ENCODE measurements around the gene EXOSC3. TPM values are rescaled to one million over a fixed set of nuclear protein-coding genes. Genes with fewer than 3 reads are reported as not detected.

Gene EXOSC3
- total and polyA plus RNA-seq, 2 donors from 2014 or later = 31.6 to 32.3 TPM

DNA sequence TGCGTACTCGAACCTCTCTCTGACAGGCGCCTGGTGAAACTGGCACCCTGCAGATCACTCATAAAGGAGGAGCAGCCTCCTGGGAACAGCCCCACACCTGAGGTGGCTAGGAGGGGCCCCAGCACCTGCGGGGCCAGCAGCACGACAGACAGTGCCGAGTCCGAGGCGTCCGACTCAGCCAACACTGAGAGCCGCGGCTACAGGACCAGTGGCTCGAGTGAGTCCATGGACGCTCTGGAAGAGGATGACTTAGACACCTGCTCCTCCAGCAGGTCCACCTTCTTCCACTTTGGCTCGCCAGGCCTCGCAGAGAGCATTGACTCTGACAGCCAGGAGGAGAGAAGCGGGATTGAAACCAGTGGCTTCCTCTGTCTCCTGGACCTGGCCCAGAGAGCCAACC is 44.7 kb downstream of the EXOSC3 start:
- DNase-seq (no peak), FAIRE-seq (no peak)
- Histone ChIP-seq H3K9me3 (ENCODE audit: control insufficient read depth in 2 of 3, insufficient read depth in 1 of 3, low read length in 3 of 3) (no peaks in the 10 kb centered on the region), H3K27ac (ENCODE audit: low read depth in 2 of 2, low read length in 2 of 2) (no peak overlapping the region), H3K4me3 (ENCODE audit: low read length in 3 of 3) (no peak overlapping the region), H3K4me1 (ENCODE audit: control insufficient read depth in 2 of 3, insufficient read depth in 2 of 3, low read depth in 1 of 3, low read length in 3 of 3) (no peaks in the 10 kb centered on the region), H3K9ac (ENCODE audit: low read length in 3 of 3) (no peak overlapping the region), H3K27me3 (ENCODE audit: control insufficient read depth, insufficient read depth, low read length) (no peaks in the 10 kb centered on the region), H3K36me3 (ENCODE audit: control insufficient read depth in 2 of 3, insufficient read depth in 3 of 3, low read length in 3 of 3) (no peaks in the 10 kb centered on the region)
- intact Hi-C loops (cut with DNase I) = no loop called here
- TF ChIP-seq, protein P1, sequence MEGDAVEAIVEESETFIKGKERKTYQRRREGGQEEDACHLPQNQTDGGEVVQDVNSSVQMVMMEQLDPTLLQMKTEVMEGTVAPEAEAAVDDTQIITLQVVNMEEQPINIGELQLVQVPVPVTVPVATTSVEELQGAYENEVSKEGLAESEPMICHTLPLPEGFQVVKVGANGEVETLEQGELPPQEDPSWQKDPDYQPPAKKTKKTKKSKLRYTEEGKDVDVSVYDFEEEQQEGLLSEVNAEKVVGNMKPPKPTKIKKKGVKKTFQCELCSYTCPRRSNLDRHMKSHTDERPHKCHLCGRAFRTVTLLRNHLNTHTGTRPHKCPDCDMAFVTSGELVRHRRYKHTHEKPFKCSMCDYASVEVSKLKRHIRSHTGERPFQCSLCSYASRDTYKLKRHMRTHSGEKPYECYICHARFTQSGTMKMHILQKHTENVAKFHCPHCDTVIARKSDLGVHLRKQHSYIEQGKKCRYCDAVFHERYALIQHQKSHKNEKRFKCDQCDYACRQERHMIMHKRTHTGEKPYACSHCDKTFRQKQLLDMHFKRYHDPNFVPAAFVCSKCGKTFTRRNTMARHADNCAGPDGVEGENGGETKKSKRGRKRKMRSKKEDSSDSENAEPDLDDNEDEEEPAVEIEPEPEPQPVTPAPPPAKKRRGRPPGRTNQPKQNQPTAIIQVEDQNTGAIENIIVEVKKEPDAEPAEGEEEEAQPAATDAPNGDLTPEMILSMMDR (IDR thresholded peaks at IDR 0.05; ENCODE audit: borderline replicate concordance, extremely low read depth, insufficient read depth) = no peak

DNA sequence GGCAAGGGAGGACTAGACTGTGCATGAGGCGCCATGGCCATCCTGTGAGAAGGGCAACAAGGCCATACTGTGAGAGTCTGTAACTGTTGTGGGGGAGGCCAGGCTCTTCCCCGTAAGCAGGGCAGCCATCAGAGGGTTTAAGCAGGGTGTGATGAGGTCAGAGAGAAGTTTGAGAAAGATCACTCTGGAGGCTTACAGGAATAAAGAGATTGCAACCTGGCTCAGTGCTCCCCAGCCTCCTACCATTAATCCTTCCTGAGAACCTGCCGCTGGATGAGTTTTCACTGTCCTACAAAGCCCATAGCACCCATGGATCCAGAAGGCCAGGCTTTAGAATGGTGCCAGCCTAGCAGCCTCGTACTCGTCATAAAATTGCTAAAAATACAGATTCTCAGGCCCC is 45.6 kb downstream of the EXOSC3 start:
- Histone ChIP-seq H3K4me3 (ENCODE audit: low read length in 3 of 3) (no peak overlapping the region), H3K9ac (ENCODE audit: low read length in 3 of 3) (no peak overlapping the region), H3K27ac (ENCODE audit: low read depth in 2 of 2, low read length in 2 of 2) (no peak overlapping the region), H3K27me3 (ENCODE audit: control insufficient read depth, insufficient read depth, low read length) (no peaks in the 10 kb centered on the region), H3K36me3 (ENCODE audit: control insufficient read depth in 2 of 3, insufficient read depth in 3 of 3, low read length in 3 of 3) (no peaks in the 10 kb centered on the region), H3K9me3 (ENCODE audit: control insufficient read depth in 2 of 3, insufficient read depth in 1 of 3, low read length in 3 of 3) (no peaks in the 10 kb centered on the region), H3K4me1 (ENCODE audit: control insufficient read depth in 2 of 3, insufficient read depth in 2 of 3, low read depth in 1 of 3, low read length in 3 of 3) (no peaks in the 10 kb centered on the region)
- DNase-seq (no peak), FAIRE-seq (no peak)
- intact Hi-C loops (cut with DNase I) = no loop called here
- TF ChIP-seq, protein P1 (IDR thresholded peaks at IDR 0.05; ENCODE audit: borderline replicate concordance, extremely low read depth, insufficient read depth) = no peak

DNA sequence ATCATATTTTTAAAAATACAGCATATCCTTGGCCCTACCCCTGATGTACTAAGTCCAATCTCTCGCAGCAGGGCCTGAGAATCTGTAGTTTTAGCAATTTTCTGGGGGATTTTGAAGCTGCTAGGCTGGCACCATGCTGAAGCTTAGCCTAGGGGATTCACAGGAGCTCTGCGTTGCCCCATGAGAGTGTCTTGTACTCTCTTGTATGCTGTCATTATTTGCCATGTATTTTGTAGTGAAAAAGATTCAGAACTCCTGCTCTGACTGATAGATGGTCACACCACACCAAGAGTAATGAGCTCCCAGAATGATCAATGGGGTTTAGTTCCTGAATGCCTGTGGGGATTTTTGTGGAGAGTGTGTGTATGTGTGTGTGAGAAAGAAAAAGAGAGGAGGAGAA is 51.9 kb downstream of the EXOSC3 start:
- Histone ChIP-seq H3K9me3 (ENCODE audit: control insufficient read depth in 2 of 3, insufficient read depth in 1 of 3, low read length in 3 of 3) (no peaks in the 10 kb centered on the region), H3K4me1 (ENCODE audit: control insufficient read depth in 2 of 3, insufficient read depth in 2 of 3, low read depth in 1 of 3, low read length in 3 of 3) (no peaks in the 10 kb centered on the region), H3K27ac (ENCODE audit: low read depth in 2 of 2, low read length in 2 of 2) (no peak overlapping the region), H3K4me3 (ENCODE audit: low read length in 3 of 3) (no peak overlapping the region), H3K36me3 (ENCODE audit: control insufficient read depth in 2 of 3, insufficient read depth in 3 of 3, low read length in 3 of 3) (no peaks in the 10 kb centered on the region), H3K9ac (ENCODE audit: low read length in 3 of 3) (no peak overlapping the region), H3K27me3 (ENCODE audit: control insufficient read depth, insufficient read depth, low read length) (no peaks in the 10 kb centered on the region)
- DNase-seq = no peak
- no peak for FAIRE-seq
- intact Hi-C loops (cut with DNase I) = no loop called here
- TF ChIP-seq, protein P1 (IDR thresholded peaks at IDR 0.05; ENCODE audit: borderline replicate concordance, extremely low read depth, insufficient read depth) = no peak

DNA sequence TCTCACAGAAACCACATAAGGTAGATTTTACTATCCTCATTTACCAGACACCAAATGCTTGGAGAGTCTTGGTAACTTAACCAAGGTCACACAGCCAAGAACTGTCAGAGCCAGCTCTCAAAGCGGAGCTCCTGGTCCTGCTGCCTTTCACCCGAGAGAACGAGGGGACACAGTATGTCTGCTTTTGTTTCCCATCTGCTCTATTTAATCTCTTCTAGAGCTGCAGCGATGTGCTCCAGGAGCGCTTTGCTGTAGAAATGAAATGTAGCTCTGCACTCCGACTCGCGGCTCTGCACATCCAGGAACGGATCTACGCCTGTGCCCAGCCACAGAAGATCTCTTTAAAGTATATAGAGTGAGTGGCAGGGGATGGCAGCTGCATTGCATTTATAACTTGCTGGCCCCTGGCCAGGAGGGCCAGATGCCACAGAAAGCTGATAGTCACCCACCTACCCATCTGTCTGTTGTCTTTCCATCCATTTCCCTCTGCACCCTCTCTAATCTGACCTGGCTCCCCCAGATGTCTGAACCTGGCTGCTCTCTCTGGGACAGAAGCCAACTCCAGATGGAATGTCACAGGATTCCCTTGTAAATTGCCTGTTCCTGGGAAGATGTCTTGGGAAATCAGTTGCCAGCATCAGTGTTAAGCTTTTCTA is 52.6 kb downstream of the EXOSC3 start:
- no peaks in the 10 kb centered on the region for H3K9me3 ChIP-seq (ENCODE audit: control insufficient read depth in 2 of 3, insufficient read depth in 1 of 3, low read length in 3 of 3)
- intact Hi-C loops (cut with DNase I) = no loop called here
- no peak overlapping the region for H3K4me3 ChIP-seq (ENCODE audit: low read length in 3 of 3)
- no peak overlapping the region for H3K27ac ChIP-seq (ENCODE audit: low read depth in 2 of 2, low read length in 2 of 2)
- no peaks in the 10 kb centered on the region for H3K36me3 ChIP-seq (ENCODE audit: control insufficient read depth in 2 of 3, insufficient read depth in 3 of 3, low read length in 3 of 3)
- TF ChIP-seq, protein P1 (IDR thresholded peaks at IDR 0.05; ENCODE audit: borderline replicate concordance, extremely low read depth, insufficient read depth) = no peak
- H3K27me3 ChIP-seq (ENCODE audit: control insufficient read depth, insufficient read depth, low read length) = no peaks in the 10 kb centered on the region
- H3K4me1 ChIP-seq (ENCODE audit: control insufficient read depth in 2 of 3, insufficient read depth in 2 of 3, low read depth in 1 of 3, low read length in 3 of 3) = no peaks in the 10 kb centered on the region
- no peak for FAIRE-seq
- DNase-seq = no peak
- no peak overlapping the region for H3K9ac ChIP-seq (ENCODE audit: low read length in 3 of 3)

Measured in kidney (tissue), 14 donors.